Left renal pelvis (tissue), 4 donors: ENCODE measurements around the gene LHX3. TPM values are rescaled to one million over a fixed set of nuclear protein-coding genes. Genes with fewer than 3 reads are reported as not detected.

ENCODE experiments used
- DNase-seq, 4 donors: peaks; one replicate each; pipeline ENCODE4 v3.0.0-alpha.2; 2013; ENCODE audit warnings: low read depth in 4 of 4, low spot score in 3 of 4
- polyA plus RNA-seq, 4 donors: library from polyadenylated mRNA; unstranded; fragments of 120-200 nt; gene quantifications; one replicate each; pipeline ENCODE4 v1.2.1, GENCODE V29; 2013; ENCODE audit not compliant: insufficient read length in 4 of 4

Gene LHX3
- polyA plus RNA-seq, 4 donors: not detected

- no peak for DNase-seq
These were observed 10.4 kb downstream of the LHX3 start for GRCh38 chr9:136194540-136194939.

GRCh38 chr9:136193891-136194279 lies 11.0 kb downstream of the LHX3 start:
- DNase-seq: no peak

DNA sequence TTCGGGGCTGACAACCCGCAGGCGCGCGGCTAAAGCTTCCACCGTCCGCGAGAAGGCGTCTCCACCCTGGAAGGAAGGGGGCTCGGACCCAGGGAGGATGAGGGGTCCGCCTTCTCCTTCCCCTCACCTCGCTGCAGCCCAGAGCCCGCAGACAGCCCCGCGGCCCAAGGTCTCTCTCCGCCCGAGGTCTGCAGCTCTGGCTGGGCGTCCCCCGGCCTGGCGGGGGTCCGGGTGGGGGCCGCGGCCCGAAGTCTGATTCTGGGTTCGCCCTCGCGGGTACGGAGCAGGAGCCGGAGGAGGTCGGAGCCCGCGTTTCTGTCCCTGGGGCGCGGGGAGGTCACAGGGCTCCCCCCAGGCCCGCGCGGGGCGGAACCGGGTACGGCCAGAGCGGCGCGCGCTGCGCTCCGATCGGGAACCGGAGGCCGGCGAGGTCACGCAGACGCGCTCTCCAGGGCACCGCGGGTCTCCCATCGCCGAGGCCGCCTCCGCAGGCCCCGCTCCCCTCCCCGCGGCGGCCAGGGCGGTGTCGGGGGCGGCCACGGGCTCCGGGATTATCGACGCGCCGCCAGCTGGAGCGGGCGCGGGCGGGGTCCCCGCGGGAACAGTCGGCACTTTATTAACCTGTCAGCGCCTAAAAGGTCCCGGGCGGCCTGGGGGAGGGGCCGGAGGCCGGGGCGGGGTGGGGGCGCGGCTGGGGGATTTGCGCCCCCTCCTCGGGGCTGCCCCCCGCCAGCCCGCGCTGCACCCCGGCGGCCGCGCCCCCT lies 11.6 kb downstream of the LHX3 start:
- DNase-seq: no peak

- no peak for DNase-seq
These were observed 12.4 kb downstream of the LHX3 start for GRCh38 chr9:136192289-136193126.

DNA sequence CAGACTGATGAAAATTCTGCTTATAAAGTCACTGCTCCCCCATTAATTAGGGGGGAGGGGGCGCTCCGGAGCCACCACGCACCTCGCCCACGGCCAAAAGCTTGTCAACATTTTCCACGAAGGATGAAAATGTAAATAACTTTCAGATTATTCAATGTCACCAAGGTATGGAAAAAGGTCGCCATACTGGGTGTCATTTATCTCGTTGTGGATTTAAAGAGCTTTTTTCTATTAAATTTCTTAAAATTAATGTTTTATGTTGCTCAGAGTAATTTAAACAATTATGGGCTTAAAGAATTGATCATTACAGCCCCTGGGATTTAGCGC lies 13.0 kb downstream of the LHX3 start:
- no peak for DNase-seq

GRCh38 chr9:136191099-136191959 lies 13.6 kb downstream of the LHX3 start:
- no peak for DNase-seq

- DNase-seq: no peak
These were observed 14.3 kb downstream of the LHX3 start for GRCh38 chr9:136190656-136191055.

DNA sequence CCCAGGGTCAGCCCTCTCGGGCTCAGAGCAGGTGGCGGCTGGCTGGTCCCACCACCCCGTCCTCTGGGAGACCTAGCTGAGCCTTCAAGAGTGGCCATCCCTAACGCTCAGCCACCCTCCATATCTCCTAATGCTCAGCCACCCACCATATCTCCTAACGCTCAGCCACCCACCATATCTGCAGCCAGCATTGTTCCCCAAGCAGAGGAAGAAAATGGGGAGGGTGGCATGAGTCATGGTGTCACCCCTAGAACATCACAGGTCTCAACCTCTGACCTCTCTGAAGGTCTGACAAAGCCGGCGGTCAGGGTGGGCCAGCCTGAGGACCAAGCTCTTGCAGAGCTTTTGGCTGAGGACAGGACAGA lies 14.7 kb downstream of the LHX3 start:
- no peak for DNase-seq

DNA sequence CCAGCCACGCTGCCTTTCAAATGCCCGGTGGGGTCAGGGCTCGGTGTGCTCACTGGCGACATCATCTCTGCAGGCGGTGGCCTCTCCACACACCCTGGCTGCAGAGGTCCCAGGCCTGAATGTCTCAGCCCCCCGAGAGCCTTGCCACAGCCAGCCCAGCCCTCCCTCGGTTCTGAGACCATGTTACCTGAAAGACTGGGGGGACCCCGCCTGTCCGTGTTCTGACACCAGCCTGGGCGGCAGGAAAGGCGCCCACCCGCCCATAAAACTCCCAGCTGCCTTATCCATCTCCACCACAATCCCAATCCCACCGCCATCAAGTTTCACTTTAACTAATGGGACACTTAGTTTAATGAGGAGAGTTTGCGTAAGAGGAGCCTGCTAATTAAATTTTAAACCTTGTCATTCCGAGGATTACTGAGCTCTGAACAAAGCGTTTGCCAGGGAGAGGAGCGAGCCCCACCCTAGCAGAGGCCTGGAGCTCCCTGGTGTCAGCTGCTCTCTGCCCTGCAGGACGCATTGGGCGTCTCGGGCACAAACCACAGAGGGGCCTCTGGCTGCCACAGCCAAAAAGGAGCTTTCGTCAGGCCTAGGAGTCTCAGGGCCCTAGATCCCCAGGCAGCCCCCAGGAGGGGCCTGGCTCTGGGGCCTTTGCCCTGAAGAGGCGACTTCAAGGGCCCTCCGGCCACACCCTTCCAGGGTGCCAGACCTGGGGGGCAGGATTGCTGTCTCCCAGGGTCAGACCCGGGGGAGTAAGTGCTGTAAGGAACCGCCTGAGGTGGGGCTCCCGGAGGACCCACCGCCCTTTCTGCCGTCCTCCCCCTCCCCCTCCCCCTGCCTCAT lies 15.3 kb downstream of the LHX3 start:
- DNase-seq: no peak

- DNase-seq: no peak
These were observed 17.0 kb downstream of the LHX3 start for GRCh38 chr9:136187683-136188586.

DNA sequence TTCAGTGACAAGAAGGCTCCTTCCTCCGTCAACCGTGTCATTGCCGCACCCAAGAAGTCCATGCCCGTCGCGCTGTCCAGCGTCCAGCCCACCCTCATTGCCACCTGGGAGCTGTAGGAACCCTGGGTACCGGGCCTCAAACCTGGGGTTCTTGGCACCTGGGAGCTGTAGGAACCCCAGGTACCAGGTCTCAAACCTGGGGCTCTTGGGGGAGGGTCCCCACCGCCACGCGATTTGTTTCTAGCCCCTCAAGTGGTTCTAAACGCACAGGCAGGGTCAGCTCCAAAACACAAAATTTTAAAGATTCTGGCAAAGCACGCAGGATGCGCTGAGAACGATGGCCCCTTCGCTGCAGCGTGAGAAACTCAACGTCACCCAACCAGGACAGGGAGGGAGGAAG lies 17.7 kb downstream of the LHX3 start:
- no peak for DNase-seq

GRCh38 chr9:136186386-136186785 lies 18.5 kb downstream of the LHX3 start:
- no peak for DNase-seq

GRCh38 chr9:136185596-136186366 lies 19.1 kb downstream of the LHX3 start:
- DNase-seq: no peak

DNA sequence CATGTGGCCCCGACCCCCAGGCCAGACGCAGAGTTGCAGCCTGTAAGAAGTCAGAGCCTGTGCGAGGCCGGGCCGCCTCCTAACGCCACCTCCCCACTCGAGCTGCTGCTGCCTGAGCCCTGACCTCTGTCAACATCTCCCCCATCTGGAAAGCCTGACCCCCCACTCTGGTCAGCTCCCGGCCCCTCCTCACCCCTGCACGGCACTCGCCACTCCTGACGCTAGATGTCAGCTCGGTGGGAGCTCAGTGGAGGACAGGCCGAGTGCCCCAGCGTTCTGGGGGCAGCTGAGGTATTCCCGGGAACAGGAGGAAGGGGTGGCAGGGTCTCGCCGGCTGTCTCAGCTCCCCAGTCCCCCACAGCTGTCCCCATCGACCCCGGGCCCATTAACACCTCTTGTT lies 19.9 kb downstream of the LHX3 start:
- no peak for DNase-seq

GRCh38 chr9:136182850-136183422 lies 22.0 kb downstream of the LHX3 start:
- no peak for DNase-seq

DNA sequence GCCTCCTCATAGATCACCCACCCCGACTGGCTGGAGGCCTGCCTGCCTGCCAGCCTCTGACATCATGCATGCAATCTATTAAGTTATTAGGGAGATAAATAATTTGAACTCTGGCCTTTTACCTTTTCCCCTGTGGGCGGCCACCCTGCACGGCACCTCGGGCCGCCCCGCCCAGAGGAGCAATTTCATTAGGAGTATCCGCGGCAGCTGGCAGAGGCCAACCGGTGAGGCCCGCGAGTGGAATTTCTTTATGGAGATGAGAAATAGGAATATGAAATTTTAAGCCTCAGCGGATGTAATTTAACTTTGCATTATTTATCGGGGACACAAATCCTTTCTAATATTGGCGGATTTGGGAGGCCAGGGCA lies 22.5 kb downstream of the LHX3 start:
- no peak for DNase-seq

GRCh38 chr9:136181784-136182419 lies 23.0 kb downstream of the LHX3 start:
- DNase-seq: no peak

- no peak for DNase-seq
These were observed 24.3 kb downstream of the LHX3 start for GRCh38 chr9:136180586-136180985.
